ENCODE data around the gene RAB5B. TPM values are rescaled to one million over a fixed set of nuclear protein-coding genes. Genes with fewer than 3 reads are reported as not detected.
"Not testable (repeated sequence)": the region's sequence is repeated elsewhere in the genome, so short reads cannot be mapped to it uniquely, and the experiment has no call there.

Gene RAB5B
- polyA plus RNA-seq, 2 of the 4 experiments (the other 2 are of a cell fraction) = 37.2 to 90.4 TPM

DNA sequence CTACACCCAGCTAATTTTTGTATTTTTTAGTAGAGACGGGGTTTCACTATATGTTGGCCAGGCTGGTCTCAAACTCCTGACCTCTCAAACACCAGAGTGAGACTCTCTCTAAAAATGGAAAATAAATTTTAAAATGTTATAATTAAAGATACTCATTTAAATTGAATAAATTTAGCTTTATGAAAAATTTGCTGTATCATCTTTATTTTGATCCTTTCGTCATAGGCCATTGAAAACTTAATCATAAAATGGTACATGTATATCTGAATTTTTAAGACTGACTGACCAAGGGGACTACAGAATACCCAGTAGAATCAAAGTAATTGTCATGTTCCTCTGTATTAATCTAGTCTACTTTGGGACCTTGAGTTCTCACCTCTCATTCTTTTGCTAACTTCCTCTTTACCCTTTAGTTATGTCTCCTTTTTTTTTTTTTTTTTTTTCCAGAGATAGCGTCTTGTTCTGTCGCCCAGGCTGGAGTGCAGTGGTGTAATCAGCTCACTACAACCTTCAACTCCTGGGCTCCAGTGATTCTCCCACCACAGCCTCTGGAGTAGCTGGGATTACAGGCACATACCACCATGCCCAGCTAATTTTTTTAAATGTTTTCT, 9.5 kb downstream of the RAB5B start:
- Histone ChIP-seq H3K4me1 (no peaks in the 10 kb centered on the region), H3K4me2 (no peak overlapping the region), H3K4me3 (no peak overlapping the region), H3K9me3 (no peaks in the 10 kb centered on the region), H3K27ac (no peak overlapping the region)
- TF ChIP-seq KDM5A (IDR thresholded peaks at IDR 0.05) (no peak), MAFK (IDR thresholded peaks at IDR 0.05; ENCODE audit: partially characterized antibody) (peak; percentile 86)
- 94% methylated on average over 4 of the region's 4 CpGs for WGBS (ENCODE audit: missing lambda C conversion rate)
- no peak for FAIRE-seq
- no peak for DNase-seq (ENCODE audit: low read depth in 1 of 2, low spot score in 1 of 2)
- no peak for ATAC-seq
- POLR2A ChIA-PET = no interaction called here
- CTCF ChIA-PET = interaction anchor here (1.0 to 9.8 kb wide), 6 partner anchors 8 to 237 kb away, joined by 3 to 96 read pairs (median 4); partner anchors contain the start of gene SUOX

DNA sequence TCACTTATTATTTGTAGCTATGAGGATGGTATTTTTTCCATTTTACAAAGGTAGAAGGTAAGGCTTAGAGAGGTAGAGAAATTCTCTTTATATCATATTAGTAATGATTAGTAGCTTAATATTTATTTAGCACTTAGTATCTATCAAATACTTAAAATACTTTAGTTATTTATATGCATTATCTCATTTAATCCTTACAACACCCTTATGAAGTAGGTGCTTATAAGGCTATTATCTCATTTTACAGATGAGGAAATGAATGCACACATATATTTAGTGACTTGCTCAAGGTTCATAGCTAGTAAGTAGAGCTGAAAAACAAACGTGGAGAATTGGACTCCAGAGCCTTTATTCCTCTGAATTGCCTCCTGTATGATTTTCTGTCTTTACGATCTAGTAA, 11.0 kb downstream of the RAB5B start:
- H3K9me3 ChIP-seq = no peaks in the 10 kb centered on the region
- FAIRE-seq = no peak
- 48% methylated on average over 2 of the region's 2 CpGs for WGBS (ENCODE audit: missing lambda C conversion rate)
- H3K4me1 ChIP-seq = no peaks in the 10 kb centered on the region
- no peak overlapping the region for H3K27ac ChIP-seq
- no peak overlapping the region for H3K4me2 ChIP-seq
- no peak for ATAC-seq
- no peak for TF ChIP-seq MAFK (IDR thresholded peaks at IDR 0.05; ENCODE audit: partially characterized antibody)
- no peak for TF ChIP-seq CHD4 (IDR thresholded peaks at IDR 0.05; ENCODE audit: borderline replicate concordance)
- TF ChIP-seq ZNF302 (CRISPR knock-in tag; IDR thresholded peaks at IDR 0.05) = no peak
- TF ChIP-seq ZSCAN20 (CRISPR knock-in tag; IDR thresholded peaks at IDR 0.05) = no peak
- no peak for TF ChIP-seq NFE2L2 (conservative IDR thresholded peaks at IDR 0.05; ENCODE audit: low read length)
- TF ChIP-seq BHLHE40 (IDR thresholded peaks at IDR 0.05; ENCODE audit: low read depth, low read length) = no peak
- TF ChIP-seq, protein P1, sequence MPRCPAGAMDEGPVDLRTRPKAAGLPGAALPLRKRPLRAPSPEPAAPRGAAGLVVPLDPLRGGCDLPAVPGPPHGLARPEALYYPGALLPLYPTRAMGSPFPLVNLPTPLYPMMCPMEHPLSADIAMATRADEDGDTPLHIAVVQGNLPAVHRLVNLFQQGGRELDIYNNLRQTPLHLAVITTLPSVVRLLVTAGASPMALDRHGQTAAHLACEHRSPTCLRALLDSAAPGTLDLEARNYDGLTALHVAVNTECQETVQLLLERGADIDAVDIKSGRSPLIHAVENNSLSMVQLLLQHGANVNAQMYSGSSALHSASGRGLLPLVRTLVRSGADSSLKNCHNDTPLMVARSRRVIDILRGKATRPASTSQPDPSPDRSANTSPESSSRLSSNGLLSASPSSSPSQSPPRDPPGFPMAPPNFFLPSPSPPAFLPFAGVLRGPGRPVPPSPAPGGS (IDR thresholded peaks at IDR 0.05) = no peak
- no peak for TF ChIP-seq MAZ (IDR thresholded peaks at IDR 0.05; ENCODE audit: borderline replicate concordance, low read depth, low read length)
- TF ChIP-seq KDM5A (IDR thresholded peaks at IDR 0.05) = no peak
- TF ChIP-seq RCOR1 (IDR thresholded peaks at IDR 0.05; ENCODE audit: low read depth, low read length) = no peak
- TF ChIP-seq, protein P2, sequence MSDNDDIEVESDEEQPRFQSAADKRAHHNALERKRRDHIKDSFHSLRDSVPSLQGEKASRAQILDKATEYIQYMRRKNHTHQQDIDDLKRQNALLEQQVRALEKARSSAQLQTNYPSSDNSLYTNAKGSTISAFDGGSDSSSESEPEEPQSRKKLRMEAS (IDR thresholded peaks at IDR 0.05) = no peak
- no peak for TF ChIP-seq POLR2AphosphoS2 (conservative IDR thresholded peaks at IDR 0.05; ENCODE audit: low read length)
- TF ChIP-seq FOXS1 (CRISPR knock-in tag; IDR thresholded peaks at IDR 0.05) = no peak
- TF ChIP-seq, protein P3, sequence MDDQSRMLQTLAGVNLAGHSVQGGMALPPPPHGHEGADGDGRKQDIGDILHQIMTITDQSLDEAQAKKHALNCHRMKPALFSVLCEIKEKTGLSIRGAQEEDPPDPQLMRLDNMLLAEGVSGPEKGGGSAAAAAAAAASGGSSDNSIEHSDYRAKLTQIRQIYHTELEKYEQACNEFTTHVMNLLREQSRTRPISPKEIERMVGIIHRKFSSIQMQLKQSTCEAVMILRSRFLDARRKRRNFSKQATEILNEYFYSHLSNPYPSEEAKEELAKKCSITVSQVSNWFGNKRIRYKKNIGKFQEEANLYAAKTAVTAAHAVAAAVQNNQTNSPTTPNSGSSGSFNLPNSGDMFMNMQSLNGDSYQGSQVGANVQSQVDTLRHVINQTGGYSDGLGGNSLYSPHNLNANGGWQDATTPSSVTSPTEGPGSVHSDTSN (IDR thresholded peaks at IDR 0.05) = no peak
- no peak for TF ChIP-seq NR3C1 (IDR thresholded peaks at IDR 0.05)
- TF ChIP-seq FOSL2 (IDR thresholded peaks at IDR 0.05) = no peak
- TF ChIP-seq FOSL2 (CRISPR knock-in tag; IDR thresholded peaks at IDR 0.05) = no peak
- no peak for TF ChIP-seq FOSB (CRISPR knock-in tag; IDR thresholded peaks at IDR 0.05)
- no peak for TF ChIP-seq MYC (IDR thresholded peaks at IDR 0.05; ENCODE audit: borderline replicate concordance, low read length)
- TF ChIP-seq RARB (CRISPR knock-in tag; IDR thresholded peaks at IDR 0.05) = no peak
- TF ChIP-seq GATA3 (IDR thresholded peaks at IDR 0.05; ENCODE audit: borderline replicate concordance) = no peak
- CTCF ChIA-PET = interaction anchor here (0.6 to 9.8 kb wide), 6 partner anchors 8 to 246 kb away, joined by 3 to 96 read pairs (median 4); partner anchors contain the start of genes RAB5B and SUOX
- no peak overlapping the region for H3K4me3 ChIP-seq
- POLR2A ChIA-PET = interaction anchor here (1.8 kb wide), 1 partner anchor 11 kb away, joined by 6 read pairs; the partner anchor contains the start of gene RAB5B
- DNase-seq (ENCODE audit: low read depth in 1 of 2, low spot score in 1 of 2) = no peak

DNA sequence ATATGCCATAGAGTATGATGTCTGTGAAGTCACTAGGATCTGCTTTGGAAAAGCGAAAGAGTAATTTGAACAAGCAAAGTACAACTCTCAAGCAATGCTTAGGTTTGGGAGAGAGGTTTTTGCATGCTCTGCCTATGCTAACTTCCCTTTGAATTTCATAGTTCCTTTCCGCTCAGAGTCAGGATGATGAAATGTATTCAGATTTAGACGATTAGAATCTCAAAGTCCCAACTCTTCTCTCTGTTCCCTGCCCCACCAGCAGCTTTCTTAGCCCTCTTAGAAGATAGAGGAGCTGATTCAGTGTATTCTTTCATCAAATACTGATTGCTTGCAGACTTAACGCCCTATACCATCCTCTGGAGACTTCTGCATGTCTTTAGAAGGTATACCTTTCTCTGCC, 11.5 kb downstream of the RAB5B start:
- Histone ChIP-seq H3K9me3 (no peaks in the 10 kb centered on the region), H3K4me2 (no peak overlapping the region), H3K27ac (no peak overlapping the region), H3K4me1 (no peaks in the 10 kb centered on the region), H3K4me3 (no peak overlapping the region)
- ChIA-PET CTCF (interaction anchor here (1.1 to 9.8 kb wide), 4 partner anchors 11 to 55 kb away, joined by 3 to 96 read pairs (median 7); partner anchors contain the start of genes RAB5B and SUOX), POLR2A (interaction anchor here (1.3 to 1.8 kb wide), 2 partner anchors 12 kb away, joined by 4 to 6 read pairs; partner anchors contain the start of gene RAB5B)
- TF ChIP-seq RNF2 (IDR thresholded peaks at IDR 0.05; ENCODE audit: borderline replicate concordance, low read depth) (no peak), RARB (CRISPR knock-in tag; IDR thresholded peaks at IDR 0.05) (no peak), NR3C1 (IDR thresholded peaks at IDR 0.05) (no peak)
- WGBS (ENCODE audit: missing lambda C conversion rate) = 77% methylated on average over 4 of the region's 4 CpGs
- ATAC-seq = no peak
- FAIRE-seq = no peak
- no peak for DNase-seq (ENCODE audit: low read depth in 1 of 2, low spot score in 1 of 2)

DNA sequence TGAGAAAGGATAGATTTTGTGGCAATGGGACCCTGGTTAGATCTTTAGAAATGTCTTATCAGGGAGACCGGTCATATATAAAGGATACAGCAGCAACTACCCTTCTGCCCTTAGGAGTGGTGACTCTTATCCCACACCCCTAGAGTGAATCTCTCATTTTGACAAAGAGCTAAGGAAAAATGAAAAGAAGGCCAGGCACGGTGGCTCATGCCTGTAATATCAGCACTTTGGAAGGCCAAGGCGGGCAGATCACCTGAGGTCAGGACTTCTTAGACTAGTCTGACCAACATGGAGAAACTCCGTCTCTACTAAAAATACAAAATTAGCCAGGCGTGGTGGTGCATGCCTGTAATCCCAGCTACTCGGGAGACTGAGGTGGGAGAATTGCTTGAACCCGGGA, 12.1 kb downstream of the RAB5B start:
- H3K27ac ChIP-seq; H3K4me1 ChIP-seq; DNase-seq (ENCODE audit: low read depth in 1 of 2, low spot score in 1 of 2); H3K4me3 ChIP-seq; H3K9me3 ChIP-seq; FAIRE-seq; H3K4me2 ChIP-seq; ATAC-seq: not testable (repeated sequence)
- ChIA-PET POLR2A (interaction anchor here (1.3 kb wide), 1 partner anchor 12 kb away, joined by 4 read pairs; the partner anchor contains the start of gene RAB5B), CTCF (interaction anchor here (1.1 to 9.8 kb wide), 3 partner anchors 12 to 56 kb away, joined by 3 to 96 read pairs (median 10); partner anchors contain the start of genes RAB5B and SUOX)
- 89% methylated on average over 7 of the region's 7 CpGs for WGBS (ENCODE audit: missing lambda C conversion rate)
